Measurements from ENCODE around the gene WDR41.
"Not testable (repeated sequence)": the region's sequence is repeated elsewhere in the genome, so short reads cannot be mapped to it uniquely, and the experiment has no call there.

WDR41 gene

GRCh38 chr5:77407152-77407551 lies 85.0 kb downstream of the WDR41 start:
- no peak for DNase-seq (ENCODE audit: low read depth)

DNA sequence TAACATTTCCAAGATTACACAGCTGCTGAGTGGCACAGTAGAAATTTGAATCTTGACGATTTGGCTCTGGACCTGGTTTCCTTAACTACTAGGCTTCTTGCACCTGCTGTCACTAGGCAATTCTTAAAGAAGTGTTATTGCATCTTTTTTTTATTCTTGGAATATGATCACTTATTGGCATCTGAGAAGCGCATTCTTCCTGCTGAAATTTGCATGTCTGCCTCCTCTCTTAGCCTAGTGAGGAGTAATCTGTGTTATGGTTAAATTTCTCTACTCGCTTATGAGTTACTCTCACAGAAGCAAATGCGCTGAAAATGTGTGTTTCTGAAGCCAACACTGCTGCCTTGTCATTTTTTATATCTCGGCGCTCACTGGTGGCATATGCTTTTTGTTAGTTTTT lies 89.3 kb downstream of the WDR41 start:
- DNase-seq (ENCODE audit: low read depth) = no peak

- peak; percentile 24 for DNase-seq (ENCODE audit: low read depth)
Observed at GRCh38 chr5:77400645-77401044, 91.5 kb downstream of the WDR41 start.

- DNase-seq (ENCODE audit: low read depth) = peak; percentile 18
Observed at GRCh38 chr5:77398896-77399295, 93.2 kb downstream of the WDR41 start.

DNA sequence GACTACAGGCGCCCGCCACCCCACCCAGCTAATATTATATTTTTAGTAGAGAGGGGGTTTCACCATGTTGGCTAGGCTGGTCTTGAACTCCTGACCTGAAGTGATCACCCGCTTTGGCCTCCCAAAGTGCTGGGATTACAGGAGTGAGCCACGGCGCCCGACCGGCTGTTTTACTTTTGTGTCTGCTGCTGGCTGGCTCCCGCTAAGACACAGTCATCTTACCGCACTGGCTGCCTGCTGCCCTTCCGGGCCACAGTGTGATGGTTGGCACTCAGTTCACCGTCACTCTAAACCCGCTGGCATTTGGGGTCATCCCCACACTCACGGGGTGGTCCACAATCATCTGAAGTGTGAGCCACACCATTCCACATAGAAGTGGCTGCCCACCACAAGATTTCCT lies 93.7 kb downstream of the WDR41 start:
- DNase-seq (ENCODE audit: low read depth) = no peak

GRCh38 chr5:77397686-77398292 lies 94.3 kb downstream of the WDR41 start:
- no peak for DNase-seq (ENCODE audit: low read depth)

DNA sequence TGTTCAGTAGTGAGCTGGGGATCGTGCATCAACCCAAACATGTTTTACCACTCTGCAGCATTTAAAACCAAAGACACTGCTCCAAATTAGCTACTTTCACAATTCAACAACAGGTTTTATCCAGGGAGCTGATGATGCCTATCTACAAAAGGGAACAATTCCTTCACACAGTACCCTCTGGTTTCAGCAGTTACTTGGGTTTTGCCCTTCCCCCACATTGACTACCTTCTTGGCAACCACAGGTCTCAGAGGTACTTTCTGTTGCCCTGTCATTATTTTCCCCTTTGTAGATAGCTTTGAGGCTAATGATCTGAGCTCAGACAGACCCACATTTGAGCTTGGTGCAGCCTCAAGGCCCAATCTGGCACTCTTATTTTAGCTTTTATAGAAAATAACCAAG lies 96.1 kb downstream of the WDR41 start:
- DNase-seq (ENCODE audit: low read depth) = no peak

GRCh38 chr5:77394064-77394715 lies 97.9 kb downstream of the WDR41 start:
- DNase-seq (ENCODE audit: low read depth) = no peak

- no peak for DNase-seq (ENCODE audit: low read depth)
Observed at GRCh38 chr5:77391240-77391765, 100.8 kb downstream of the WDR41 start.

GRCh38 chr5:77390795-77391194 lies 101.3 kb downstream of the WDR41 start:
- peak; percentile 61 for DNase-seq (ENCODE audit: low read depth)

- no peak for DNase-seq (ENCODE audit: low read depth)
Observed at GRCh38 chr5:77390221-77390620, 101.9 kb downstream of the WDR41 start.

- no peak for DNase-seq (ENCODE audit: low read depth)
Observed at GRCh38 chr5:77389746-77390145, 102.4 kb downstream of the WDR41 start.

- not testable (repeated sequence) for DNase-seq (ENCODE audit: low read depth)
Observed at GRCh38 chr5:77386340-77386739, 105.8 kb downstream of the WDR41 start.

GRCh38 chr5:77383336-77383735 lies 108.8 kb downstream of the WDR41 start:
- not testable (repeated sequence) for DNase-seq (ENCODE audit: low read depth)
